NT2/D1 (cell line): Measurements from ENCODE around the gene SDSL.

Experiments used
- DNase-seq: peaks from one replicate; pipeline ENCODE4 v3.0.0-alpha.2; 2011; ENCODE audit warnings: low read depth, low spot score
- H3K27me3 ChIP-seq: 2 replicates; pipeline ENCODE4 v1.6.0; 2011; ENCODE audit warnings: mild to moderate bottlenecking; ENCODE audit not compliant: insufficient read length, insufficient read depth
- H3K36me3 ChIP-seq: 2 replicates; pipeline ENCODE4 v1.6.1; 2011; ENCODE audit warnings: mild to moderate bottlenecking, low read length, mixed read lengths; ENCODE audit not compliant: insufficient read depth, insufficient read length
- H3K4me1 ChIP-seq: 2 replicates; pipeline ENCODE4 v1.5.1; 2011; ENCODE audit not compliant: insufficient read depth, insufficient read length
- H3K4me3 ChIP-seq: 2 replicates; pipeline ENCODE4 v1.5.1; 2011; ENCODE audit warnings: low read depth; ENCODE audit not compliant: insufficient read length
- H3K9ac ChIP-seq: 2 replicates; pipeline ENCODE4 v1.6.0; 2011; ENCODE audit warnings: low read depth; ENCODE audit not compliant: insufficient read length
- H3K9me3 ChIP-seq: 2 replicates; pipeline ENCODE4 v1.5.1; 2011; ENCODE audit warnings: mild to moderate bottlenecking, low read length; ENCODE audit not compliant: insufficient read depth
- SUZ12 ChIP-seq: IDR thresholded peaks from 2 replicates; pipeline ENCODE4 v1.6.1; 2011; ENCODE audit not compliant: insufficient read length, insufficient read depth; ENCODE audit errors: extremely low read depth
- YY1 ChIP-seq: IDR thresholded peaks from 2 replicates; pipeline ENCODE4 v1.6.1; 2011; ENCODE audit not compliant: insufficient read length, insufficient read depth
- ZNF274 ChIP-seq: IDR thresholded peaks from 2 replicates; pipeline ENCODE4 v1.6.1; 2011; ENCODE audit warnings: mild to moderate bottlenecking, low read depth, low read length

Gene SDSL

DNA sequence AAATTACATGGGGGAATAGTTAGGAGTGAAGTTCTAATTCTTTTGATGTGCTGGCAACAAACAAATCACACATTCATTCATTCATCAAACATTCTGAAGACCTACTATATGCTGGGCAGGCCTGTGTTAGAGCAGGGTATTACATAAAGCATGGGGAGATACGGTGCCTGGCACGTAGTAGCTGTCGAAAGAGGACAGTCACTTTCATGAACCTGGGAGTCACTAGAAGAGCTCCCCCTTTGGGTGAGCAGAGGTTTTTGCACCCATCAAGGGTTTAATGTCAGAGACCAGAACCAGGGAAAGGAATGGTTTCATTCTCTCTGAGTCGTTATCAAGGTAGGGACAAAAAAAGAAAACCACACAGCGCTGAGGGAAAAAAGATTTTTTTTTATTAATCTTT is 39.5 kb downstream of the SDSL start:
- H3K27me3 ChIP-seq: peaks cover 87% of the 10 kb centered on the region
- DNase-seq: no peak
- H3K9me3 ChIP-seq: no peaks in the 10 kb centered on the region
- H3K4me3 ChIP-seq: no peak overlapping the region
- H3K9ac ChIP-seq: no peak overlapping the region
- no peaks in the 10 kb centered on the region for H3K36me3 ChIP-seq
- TF ChIP-seq YY1: no peak
- no peak for TF ChIP-seq SUZ12
- TF ChIP-seq ZNF274: no peak
- peaks cover 18% of the 10 kb centered on the region for H3K4me1 ChIP-seq

GRCh38 chr12:113462117-113462774 is 40.1 kb downstream of the SDSL start:
- Histone ChIP-seq H3K9me3 (no peaks in the 10 kb centered on the region), H3K9ac (peak overlapping the region; percentile 74), H3K27me3 (peaks cover 93% of the 10 kb centered on the region), H3K36me3 (no peaks in the 10 kb centered on the region), H3K4me1 (peaks cover 22% of the 10 kb centered on the region), H3K4me3 (peak overlapping the region; percentile 13)
- DNase-seq: no peak
- TF ChIP-seq SUZ12 (no peak), ZNF274 (no peak), YY1 (no peak)

DNA sequence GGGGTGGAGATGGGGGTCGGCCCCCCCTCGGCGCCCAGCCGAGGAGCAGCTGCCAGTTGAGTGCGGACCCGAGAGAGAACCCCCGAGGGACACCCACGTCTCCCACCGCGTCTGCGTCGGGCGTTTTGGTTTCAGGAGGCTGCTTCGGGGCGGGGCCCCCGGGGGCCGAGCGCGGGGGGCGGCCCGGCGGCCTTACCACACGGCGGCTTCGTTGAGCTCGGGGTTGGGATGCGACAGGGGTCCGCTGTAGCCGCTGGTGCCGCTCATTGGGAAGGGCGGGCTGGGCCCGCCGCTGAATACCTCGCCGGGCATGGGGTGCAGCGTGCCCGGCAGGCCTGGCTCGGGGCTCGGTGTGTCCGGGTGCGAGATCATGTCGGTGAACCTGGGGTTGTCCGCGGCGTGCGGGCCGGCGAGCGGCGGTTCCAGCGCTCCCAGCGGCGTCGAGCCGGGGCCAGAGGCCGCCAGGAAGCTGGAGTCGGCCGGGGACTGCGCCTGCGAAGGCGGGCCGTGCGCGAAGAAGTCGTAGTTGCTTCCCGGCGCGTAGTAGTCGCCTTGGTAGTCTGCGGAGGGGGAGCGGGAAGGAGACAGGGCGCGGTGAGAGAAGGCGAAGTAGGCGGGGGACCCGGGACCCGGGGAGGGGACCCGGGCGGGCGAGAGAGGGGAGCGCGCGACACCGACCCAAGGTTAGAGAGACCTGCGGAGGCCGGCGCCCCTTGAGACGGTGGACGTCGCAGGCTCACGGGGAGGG is 41.0 kb downstream of the SDSL start:
- Histone ChIP-seq H3K36me3 (no peaks in the 10 kb centered on the region), H3K9me3 (no peaks in the 10 kb centered on the region), H3K9ac (peak overlapping the region; percentile 44), H3K4me3 (peak overlapping the region; percentile 57), H3K27me3 (peaks cover 99% of the 10 kb centered on the region), H3K4me1 (peaks cover 26% of the 10 kb centered on the region)
- TF ChIP-seq YY1 (no peak), SUZ12 (peak; percentile 35)
- DNase-seq: no peak

- Histone ChIP-seq H3K4me1 (peaks cover 32% of the 10 kb centered on the region), H3K9ac (peak overlapping the region; percentile 44), H3K4me3 (peak overlapping the region; percentile 57), H3K36me3 (no peaks in the 10 kb centered on the region), H3K9me3 (no peaks in the 10 kb centered on the region), H3K27me3 (peaks cover 99% of the 10 kb centered on the region)
- no peak for TF ChIP-seq YY1
- no peak for TF ChIP-seq ZNF274
- TF ChIP-seq SUZ12: no peak
- no peak for DNase-seq
Measured at GRCh38 chr12:113463746-113464451, 41.7 kb downstream of the SDSL start.

GRCh38 chr12:113464452-113464775 is 42.2 kb downstream of the SDSL start:
- TF ChIP-seq SUZ12: no peak
- no peak for TF ChIP-seq YY1
- no peak for TF ChIP-seq ZNF274
- Histone ChIP-seq H3K4me1 (peaks cover 36% of the 10 kb centered on the region), H3K27me3 (peaks cover 99% of the 10 kb centered on the region), H3K4me3 (peak overlapping the region; percentile 57), H3K9me3 (no peaks in the 10 kb centered on the region), H3K36me3 (no peaks in the 10 kb centered on the region), H3K9ac (peak overlapping the region; percentile 44)
- DNase-seq: no peak

- Histone ChIP-seq H3K4me3 (peak overlapping the region; percentile 9), H3K27me3 (peaks cover 99% of the 10 kb centered on the region)
- DNase-seq: no peak
Measured at GRCh38 chr12:113464852-113465719, 42.9 kb downstream of the SDSL start.

More at GRCh38 chr12:113464852-113465719, 42.9 kb downstream of the SDSL start:
- no peaks in the 10 kb centered on the region for H3K36me3 ChIP-seq
- H3K9ac ChIP-seq: peak overlapping the region; percentile 27
- H3K9me3 ChIP-seq: no peaks in the 10 kb centered on the region
- peaks cover 36% of the 10 kb centered on the region for H3K4me1 ChIP-seq
- TF ChIP-seq SUZ12 (no peak), ZNF274 (no peak), YY1 (no peak)
